Measurements from ENCODE around the gene NOD1.
"Not testable (repeated sequence)": the region's sequence is repeated elsewhere in the genome, so short reads cannot be mapped to it uniquely, and the experiment has no call there.

The NOD1 gene

GRCh38 chr7:30510124-30511075, 31.8 kb upstream of the NOD1 start:
- WGBS, 2 donors (ENCODE audit: extremely low coverage in 2 of 2, insufficient read length in 2 of 2, insufficient replicate concordance in 1 of 2) = no CpG with 5 or more reads among the region's 4 CpGs
- no peaks in the 10 kb centered on the region for H3K27me3 ChIP-seq (ENCODE audit: control insufficient read depth in 3 of 3, insufficient read depth in 3 of 3, low read depth in 1 of 3, low read length in 3 of 3)
- H3K4me1 ChIP-seq (ENCODE audit: control insufficient read depth in 2 of 2, insufficient read depth in 1 of 2, low read depth in 1 of 2, low read length in 2 of 2) = no peaks in the 10 kb centered on the region
- H3K79me1 ChIP-seq (ENCODE audit: low read depth, low read length) = no peaks in the 10 kb centered on the region
- no peak overlapping the region for H2AFZ ChIP-seq (ENCODE audit: low read length)
- peaks cover 0 to 6% of the 10 kb centered on the region in 2 donors for H3K9me3 ChIP-seq (replicated peaks in 1 of 2; ENCODE audit: control insufficient read depth in 2 of 2, insufficient read depth in 1 of 2, low read depth in 1 of 2, low read length in 2 of 2)
- H3K18ac ChIP-seq (ENCODE audit: low read length) = no peak overlapping the region
- H3K4ac ChIP-seq (ENCODE audit: low read length) = no peak overlapping the region
- no peak overlapping the region for H2AK5ac ChIP-seq (ENCODE audit: low read depth, low read length)
- H3K14ac ChIP-seq (ENCODE audit: low read length) = no peak overlapping the region
- H3K9ac ChIP-seq (ENCODE audit: low read depth, low read length, poor library complexity) = no peak overlapping the region
- no peak overlapping the region for H3K4me2 ChIP-seq (ENCODE audit: insufficient read depth, low read length, poor library complexity, severe bottlenecking)
- H4K8ac ChIP-seq (ENCODE audit: low read depth, low read length) = no peak overlapping the region
- no peak overlapping the region for H2BK15ac ChIP-seq (ENCODE audit: low read length)
- no peak overlapping the region for H4K91ac ChIP-seq (ENCODE audit: low read depth, low read length, poor library complexity)
- H2BK120ac ChIP-seq (ENCODE audit: low read depth, low read length) = no peak overlapping the region
- H2BK12ac ChIP-seq (ENCODE audit: low read length) = no peak overlapping the region
- no peaks in the 10 kb centered on the region for H3K36me3 ChIP-seq (replicated peaks in 1 of 2; ENCODE audit: control insufficient read depth in 2 of 2, insufficient read depth in 2 of 2, low read length in 2 of 2)
- H3K27ac ChIP-seq (replicated peaks; ENCODE audit: low read length) = no peak overlapping the region
- DNase-seq (ENCODE audit: low spot score) = no peak
- no peak overlapping the region for H3K23ac ChIP-seq (ENCODE audit: low read depth, low read length, poor library complexity)
- no peak overlapping the region for H3K4me3 ChIP-seq (ENCODE audit: low read length in 2 of 2)
- no peak overlapping the region for H2BK5ac ChIP-seq (ENCODE audit: low read length)

DNA sequence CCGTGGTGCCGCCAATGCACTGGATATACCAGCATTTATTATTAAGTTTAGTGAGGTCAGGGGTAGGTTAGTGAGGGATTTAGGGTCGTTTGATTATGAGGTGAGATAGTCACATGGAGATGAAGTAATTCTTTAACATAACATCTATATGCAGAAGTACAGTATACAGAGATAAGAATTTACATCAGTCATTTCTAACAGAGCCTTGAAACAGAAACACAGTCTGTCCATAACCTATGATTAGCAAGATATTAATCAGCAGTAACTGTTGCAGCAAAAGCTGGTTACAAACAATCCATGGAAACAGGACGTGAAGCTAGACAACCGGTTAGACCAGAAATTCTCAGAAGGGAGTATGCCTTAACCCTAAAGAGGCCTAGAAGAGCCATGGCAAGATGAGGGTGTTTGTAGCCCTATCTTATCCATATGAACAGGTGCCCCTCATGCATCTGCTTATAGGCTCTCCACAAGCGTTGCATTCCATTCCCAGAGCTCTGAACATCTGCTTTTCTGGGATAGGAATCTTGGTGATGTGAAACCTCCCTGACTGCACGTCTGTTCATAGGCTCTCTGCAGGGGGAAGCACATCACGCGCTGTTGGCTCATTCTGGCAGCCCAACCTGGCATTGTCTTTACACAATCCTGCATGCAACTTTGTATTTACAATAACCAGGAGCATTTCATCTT, 30.7 kb upstream of the NOD1 start:
- not testable (repeated sequence) for H3K18ac ChIP-seq (ENCODE audit: low read length); H3K9ac ChIP-seq (ENCODE audit: low read depth, low read length, poor library complexity); H3K4me1 ChIP-seq (ENCODE audit: control insufficient read depth in 2 of 2, insufficient read depth in 1 of 2, low read depth in 1 of 2, low read length in 2 of 2); H3K9me3 ChIP-seq (replicated peaks in 1 of 2; ENCODE audit: control insufficient read depth in 2 of 2, insufficient read depth in 1 of 2, low read depth in 1 of 2, low read length in 2 of 2); H3K23ac ChIP-seq (ENCODE audit: low read depth, low read length, poor library complexity); H3K79me1 ChIP-seq (ENCODE audit: low read depth, low read length); H3K4me2 ChIP-seq (ENCODE audit: insufficient read depth, low read length, poor library complexity, severe bottlenecking); H2AK5ac ChIP-seq (ENCODE audit: low read depth, low read length); H3K36me3 ChIP-seq (replicated peaks in 1 of 2; ENCODE audit: control insufficient read depth in 2 of 2, insufficient read depth in 2 of 2, low read length in 2 of 2); H2BK15ac ChIP-seq (ENCODE audit: low read length); H3K27ac ChIP-seq (replicated peaks; ENCODE audit: low read length); H2AFZ ChIP-seq (ENCODE audit: low read length); H4K91ac ChIP-seq (ENCODE audit: low read depth, low read length, poor library complexity); H3K14ac ChIP-seq (ENCODE audit: low read length); H2BK120ac ChIP-seq (ENCODE audit: low read depth, low read length); H3K4me3 ChIP-seq (ENCODE audit: low read length in 2 of 2); H3K4ac ChIP-seq (ENCODE audit: low read length); DNase-seq (ENCODE audit: low spot score); H4K8ac ChIP-seq (ENCODE audit: low read depth, low read length); H2BK5ac ChIP-seq (ENCODE audit: low read length); H3K27me3 ChIP-seq (ENCODE audit: control insufficient read depth in 3 of 3, insufficient read depth in 3 of 3, low read depth in 1 of 3, low read length in 3 of 3); H2BK12ac ChIP-seq (ENCODE audit: low read length)
- WGBS, 2 donors (ENCODE audit: extremely low coverage in 2 of 2, insufficient read length in 2 of 2, insufficient replicate concordance in 1 of 2) = no CpG with 5 or more reads among the region's 9 CpGs

DNA sequence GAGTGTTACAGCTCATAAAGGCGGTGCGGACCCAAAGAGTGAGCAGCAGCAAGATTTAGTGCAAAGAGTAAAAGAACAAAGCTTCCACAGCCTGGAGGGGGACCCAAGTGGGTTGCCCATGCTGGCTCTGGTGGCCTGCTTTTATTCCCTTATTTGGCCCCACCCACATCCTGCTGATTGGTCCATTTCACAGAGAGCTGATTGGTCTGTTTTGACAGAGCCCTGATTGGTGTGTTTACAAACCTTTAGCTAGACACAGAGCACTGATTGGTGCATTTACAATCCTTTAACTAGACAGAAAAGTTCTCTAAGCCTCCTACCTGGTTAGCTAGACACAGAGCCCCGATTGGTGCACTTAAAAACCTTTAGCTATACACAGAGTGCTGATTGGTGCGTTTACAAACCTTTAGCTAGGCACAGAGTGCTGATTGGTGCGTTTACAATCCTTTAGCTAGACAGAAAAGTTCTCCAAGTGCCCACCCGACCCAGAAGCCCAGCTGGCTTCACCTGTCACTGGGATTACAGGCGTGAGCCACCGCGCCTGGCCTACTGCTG, 28.8 kb upstream of the NOD1 start:
- not testable (repeated sequence) for H3K14ac ChIP-seq (ENCODE audit: low read length); H2BK15ac ChIP-seq (ENCODE audit: low read length); H4K8ac ChIP-seq (ENCODE audit: low read depth, low read length); H3K27ac ChIP-seq (replicated peaks; ENCODE audit: low read length); H3K23ac ChIP-seq (ENCODE audit: low read depth, low read length, poor library complexity); DNase-seq (ENCODE audit: low spot score); H3K18ac ChIP-seq (ENCODE audit: low read length); H4K91ac ChIP-seq (ENCODE audit: low read depth, low read length, poor library complexity); H3K4me2 ChIP-seq (ENCODE audit: insufficient read depth, low read length, poor library complexity, severe bottlenecking); H3K4me3 ChIP-seq (ENCODE audit: low read length in 2 of 2); H2AK5ac ChIP-seq (ENCODE audit: low read depth, low read length); H3K4me1 ChIP-seq (ENCODE audit: control insufficient read depth in 2 of 2, insufficient read depth in 1 of 2, low read depth in 1 of 2, low read length in 2 of 2); H3K79me1 ChIP-seq (ENCODE audit: low read depth, low read length); H3K9me3 ChIP-seq (replicated peaks in 1 of 2; ENCODE audit: control insufficient read depth in 2 of 2, insufficient read depth in 1 of 2, low read depth in 1 of 2, low read length in 2 of 2); H2AFZ ChIP-seq (ENCODE audit: low read length); H2BK12ac ChIP-seq (ENCODE audit: low read length); H3K9ac ChIP-seq (ENCODE audit: low read depth, low read length, poor library complexity); H2BK120ac ChIP-seq (ENCODE audit: low read depth, low read length); H2BK5ac ChIP-seq (ENCODE audit: low read length); H3K4ac ChIP-seq (ENCODE audit: low read length); H3K27me3 ChIP-seq (ENCODE audit: control insufficient read depth in 3 of 3, insufficient read depth in 3 of 3, low read depth in 1 of 3, low read length in 3 of 3)
- WGBS, 2 donors (ENCODE audit: extremely low coverage in 2 of 2, insufficient read length in 2 of 2, insufficient replicate concordance in 1 of 2) = no CpG with 5 or more reads among the region's 9 CpGs
- peaks cover 0 to 10% of the 10 kb centered on the region in 2 donors for H3K36me3 ChIP-seq (replicated peaks in 1 of 2; ENCODE audit: control insufficient read depth in 2 of 2, insufficient read depth in 2 of 2, low read length in 2 of 2)
